Adipocyte (in vitro differentiated cells): ENCODE data around the gene UBE2U.
"Not testable (repeated sequence)": the region's sequence is repeated elsewhere in the genome, so short reads cannot be mapped to it uniquely, and the experiment has no call there.

Experiments used
- DNase-seq: peaks from one replicate; pipeline ENCODE4 v3.0.0-alpha.2; 2015; ENCODE audit warnings: low read depth
- H3K27me3 ChIP-seq: replicated peaks from 2 replicates; pipeline ENCODE4 v1.7.0; 2013; ENCODE audit warnings: mild to moderate bottlenecking, low read length, moderate library complexity; ENCODE audit not compliant: control insufficient read depth, insufficient read depth
- H3K36me3 ChIP-seq: 2 replicates; pipeline ENCODE4 v1.7.0; 2013; ENCODE audit warnings: low read length, mild to moderate bottlenecking, moderate library complexity; ENCODE audit not compliant: control insufficient read depth, insufficient read depth, severe bottlenecking
- H3K4me1 ChIP-seq: 2 replicates; pipeline ENCODE4 v1.7.0; 2013; ENCODE audit warnings: mild to moderate bottlenecking, low read length, moderate library complexity; ENCODE audit not compliant: control insufficient read depth, insufficient read depth
- H3K4me3 ChIP-seq: 2 replicates; pipeline ENCODE4 v1.7.0; 2013; ENCODE audit warnings: mild to moderate bottlenecking, low read length, moderate library complexity
- H3K9ac ChIP-seq: 2 replicates; pipeline ENCODE4 v1.7.0; 2013; ENCODE audit warnings: mild to moderate bottlenecking, low read length, moderate library complexity
- H3K9me3 ChIP-seq: 2 replicates; pipeline ENCODE4 v1.7.0; 2013; ENCODE audit warnings: mild to moderate bottlenecking, low read length, moderate library complexity; ENCODE audit not compliant: control insufficient read depth

UBE2U gene

GRCh38 chr1:64240206-64240605 is 36.8 kb downstream of the UBE2U start:
- Histone ChIP-seq H3K9me3 (no peaks in the 10 kb centered on the region), H3K4me1 (peaks cover 19% of the 10 kb centered on the region), H3K27me3 (no peaks in the 10 kb centered on the region), H3K4me3 (no peak overlapping the region), H3K9ac (peak overlapping the region; percentile 10), H3K36me3 (no peaks in the 10 kb centered on the region)
- peak; percentile 56 for DNase-seq

GRCh38 chr1:64241069-64241468 is 37.6 kb downstream of the UBE2U start:
- Histone ChIP-seq H3K27me3 (no peaks in the 10 kb centered on the region), H3K36me3 (no peaks in the 10 kb centered on the region), H3K9ac (peak overlapping the region; percentile 16), H3K4me3 (no peak overlapping the region), H3K9me3 (no peaks in the 10 kb centered on the region), H3K4me1 (peaks cover 19% of the 10 kb centered on the region)
- DNase-seq: no peak

DNA sequence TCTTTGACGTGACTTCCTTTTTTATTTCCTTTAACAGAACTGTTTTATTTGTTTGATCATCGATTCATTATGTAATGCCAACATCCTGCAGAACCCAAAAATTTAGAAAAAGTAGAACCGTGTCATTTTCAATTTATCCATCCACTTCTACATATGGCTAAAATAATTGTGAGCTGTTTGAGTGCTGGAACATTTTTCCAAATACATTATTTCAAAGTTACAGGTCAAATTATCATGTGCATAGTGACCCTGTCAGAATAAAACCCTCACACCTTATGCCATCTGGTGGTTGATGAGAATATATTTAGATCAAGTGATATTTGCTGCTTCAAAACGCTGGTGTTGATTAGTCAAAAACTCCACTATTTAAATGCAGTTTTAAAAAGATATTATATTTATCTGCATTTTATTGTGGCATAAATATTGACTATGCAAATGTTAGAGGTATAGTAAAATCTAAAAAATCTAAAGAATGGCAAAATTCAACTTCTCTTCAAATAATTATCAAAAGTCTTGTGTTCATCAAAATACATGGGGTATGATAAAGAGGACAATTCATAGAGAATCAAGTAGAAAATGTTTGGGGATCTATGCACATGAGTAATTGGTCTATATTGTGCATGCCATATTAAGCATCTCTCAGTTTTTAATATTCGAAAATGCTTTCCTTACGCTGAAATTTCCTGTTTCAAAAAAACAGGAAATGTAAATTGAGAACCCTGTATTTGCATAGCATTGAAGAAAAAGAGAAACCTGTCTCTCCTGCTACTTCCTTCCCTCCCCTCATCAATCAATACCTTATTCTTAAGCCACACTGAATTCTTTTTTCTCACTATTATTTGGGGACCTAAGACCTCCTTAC is 39.7 kb downstream of the UBE2U start:
- H3K9me3 ChIP-seq: no peaks in the 10 kb centered on the region
- H3K27me3 ChIP-seq: no peaks in the 10 kb centered on the region
- DNase-seq: peak; percentile 81
- H3K4me1 ChIP-seq: peaks cover 23% of the 10 kb centered on the region
- H3K9ac ChIP-seq: peak overlapping the region; percentile 12
- H3K4me3 ChIP-seq: no peak overlapping the region
- no peaks in the 10 kb centered on the region for H3K36me3 ChIP-seq

DNA sequence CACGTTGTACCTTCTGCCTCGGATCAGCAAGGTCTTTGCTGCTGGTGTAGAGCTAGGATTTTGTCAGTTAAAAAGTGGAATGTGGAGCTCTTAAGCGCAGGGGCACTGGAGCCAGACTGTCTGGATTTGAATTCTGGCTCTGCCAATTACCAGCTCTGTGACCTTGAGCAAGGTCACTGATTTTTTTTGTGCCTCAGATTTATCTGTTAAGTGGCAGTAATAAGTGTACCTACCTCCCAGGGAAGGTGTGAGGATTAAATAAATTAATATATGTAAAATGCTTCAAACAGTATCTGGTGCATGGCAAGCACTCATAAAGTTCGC is 40.3 kb downstream of the UBE2U start:
- DNase-seq: no peak

GRCh38 chr1:64245495-64245894 is 42.1 kb downstream of the UBE2U start:
- no peaks in the 10 kb centered on the region for H3K36me3 ChIP-seq
- no peak for DNase-seq

More for the DNA sequence above, 40.3 kb downstream of the UBE2U start:
- no peaks in the 10 kb centered on the region for H3K36me3 ChIP-seq
- H3K4me1 ChIP-seq: peaks cover 29% of the 10 kb centered on the region
- H3K9ac ChIP-seq: peak overlapping the region; percentile 12
- no peaks in the 10 kb centered on the region for H3K27me3 ChIP-seq
- no peaks in the 10 kb centered on the region for H3K9me3 ChIP-seq
- H3K4me3 ChIP-seq: no peak overlapping the region

DNA sequence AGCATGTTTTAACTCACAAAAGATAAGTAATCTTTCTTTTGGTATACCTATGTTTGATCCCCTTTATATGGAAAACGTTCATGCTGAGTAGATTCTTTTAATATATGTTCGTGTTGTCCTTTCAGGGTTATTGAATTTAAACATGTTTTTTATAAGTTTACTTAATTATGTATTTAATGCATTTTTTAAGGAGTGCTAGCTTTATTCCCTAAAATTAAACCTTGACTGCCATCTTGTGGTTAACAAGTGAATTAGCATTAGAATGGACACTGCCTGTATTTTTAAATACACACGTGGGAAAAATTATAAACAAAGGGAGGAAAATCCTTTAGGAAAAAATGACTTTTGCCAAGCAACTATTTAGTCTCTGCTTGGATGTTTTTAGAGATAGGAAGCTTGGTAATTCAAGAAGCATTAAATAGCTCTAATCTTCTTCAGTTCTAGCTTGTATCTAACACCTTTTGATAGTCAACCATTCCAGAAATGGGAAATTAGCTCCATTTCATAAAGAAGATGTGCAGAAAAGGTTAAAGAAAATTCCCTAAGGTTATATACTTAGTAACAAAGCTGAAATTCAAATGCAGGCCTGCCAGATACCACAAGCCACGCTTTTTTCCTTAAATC is 43.0 kb downstream of the UBE2U start:
- DNase-seq: peak; percentile 87
- no peaks in the 10 kb centered on the region for H3K36me3 ChIP-seq
- H3K9me3 ChIP-seq: no peaks in the 10 kb centered on the region
- H3K4me3 ChIP-seq: no peak overlapping the region
- peaks cover 21% of the 10 kb centered on the region for H3K4me1 ChIP-seq
- H3K27me3 ChIP-seq: no peaks in the 10 kb centered on the region
- no peak overlapping the region for H3K9ac ChIP-seq

More at GRCh38 chr1:64245495-64245894, 42.1 kb downstream of the UBE2U start:
- Histone ChIP-seq H3K4me3 (no peak overlapping the region), H3K27me3 (no peaks in the 10 kb centered on the region), H3K9ac (no peak overlapping the region), H3K9me3 (no peaks in the 10 kb centered on the region), H3K4me1 (peaks cover 26% of the 10 kb centered on the region)

DNA sequence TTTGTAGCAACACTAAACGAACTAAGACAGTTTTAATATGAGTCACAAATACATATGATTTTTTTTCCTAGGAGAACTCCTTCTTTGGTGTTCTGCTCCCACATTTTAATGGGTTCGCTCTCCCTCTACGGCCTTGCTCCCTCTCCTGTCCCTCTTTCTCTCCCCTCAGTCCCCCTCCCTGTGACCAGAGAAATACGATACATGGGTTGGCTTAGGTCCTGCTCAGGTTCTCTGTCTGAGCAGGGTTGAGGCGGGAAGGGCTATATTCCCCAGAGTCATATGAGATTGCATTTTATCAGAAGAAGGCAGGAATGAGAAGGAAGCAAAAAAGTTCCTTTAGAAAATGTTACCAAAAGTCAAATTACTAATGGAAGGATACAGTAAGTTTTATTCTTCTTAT is 44.6 kb downstream of the UBE2U start:
- Histone ChIP-seq H3K9me3 (no peaks in the 10 kb centered on the region), H3K36me3 (no peaks in the 10 kb centered on the region), H3K4me1 (peaks cover 18% of the 10 kb centered on the region), H3K9ac (no peak overlapping the region), H3K27me3 (no peaks in the 10 kb centered on the region), H3K4me3 (no peak overlapping the region)
- DNase-seq: no peak

- H3K9me3 ChIP-seq, H3K27me3 ChIP-seq, H3K9ac ChIP-seq, H3K36me3 ChIP-seq, H3K4me3 ChIP-seq, DNase-seq: not testable (repeated sequence)
- peaks cover 12% of the 10 kb centered on the region for H3K4me1 ChIP-seq
Measured at GRCh38 chr1:64250472-64250871, 47.0 kb downstream of the UBE2U start.

DNA sequence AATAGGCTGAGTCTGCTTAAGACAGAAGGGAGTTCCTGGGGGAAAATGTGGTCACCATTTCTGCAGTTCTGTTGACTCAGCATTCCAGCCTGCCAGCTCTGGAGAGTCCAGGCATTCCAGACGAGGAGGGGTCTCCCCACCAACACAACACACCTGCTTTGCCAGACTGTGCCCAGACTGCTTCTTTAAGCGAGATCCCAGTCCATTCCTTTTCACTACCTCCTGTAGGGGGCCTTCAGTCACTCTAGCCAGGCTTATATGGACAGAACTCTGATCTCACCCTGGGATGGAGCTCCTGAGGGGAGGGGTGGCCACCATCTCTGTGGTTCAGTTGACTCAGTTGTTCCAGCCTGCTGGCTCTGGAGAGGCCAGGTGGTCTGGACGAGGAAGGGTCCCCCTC is 48.5 kb downstream of the UBE2U start:
- no peak for DNase-seq
- Histone ChIP-seq H3K4me1 (peaks cover 12% of the 10 kb centered on the region), H3K9me3 (peaks cover 10% of the 10 kb centered on the region), H3K27me3 (no peaks in the 10 kb centered on the region), H3K4me3 (no peak overlapping the region), H3K36me3 (no peaks in the 10 kb centered on the region), H3K9ac (no peak overlapping the region)

DNA sequence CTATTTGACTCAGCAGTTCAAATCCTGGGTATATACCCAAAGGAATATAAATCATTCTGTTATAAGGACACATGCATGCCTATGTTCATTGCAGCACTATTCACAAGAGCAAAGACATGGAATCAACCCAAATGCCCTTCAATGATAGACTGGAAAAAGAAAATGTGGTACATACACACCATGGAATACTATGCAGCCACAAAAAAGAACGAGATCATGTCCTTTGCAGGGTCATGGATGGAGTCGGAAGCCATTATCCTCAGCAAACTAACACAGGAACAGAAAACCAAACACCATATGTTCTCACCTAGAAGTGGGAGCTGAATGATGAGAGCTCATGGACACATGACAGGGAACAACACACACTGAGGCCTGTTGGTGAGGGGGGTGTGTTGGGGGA is 53.8 kb downstream of the UBE2U start:
- not testable (repeated sequence) for H3K4me3 ChIP-seq, DNase-seq, H3K9ac ChIP-seq, H3K27me3 ChIP-seq, H3K9me3 ChIP-seq, H3K36me3 ChIP-seq, H3K4me1 ChIP-seq

DNA sequence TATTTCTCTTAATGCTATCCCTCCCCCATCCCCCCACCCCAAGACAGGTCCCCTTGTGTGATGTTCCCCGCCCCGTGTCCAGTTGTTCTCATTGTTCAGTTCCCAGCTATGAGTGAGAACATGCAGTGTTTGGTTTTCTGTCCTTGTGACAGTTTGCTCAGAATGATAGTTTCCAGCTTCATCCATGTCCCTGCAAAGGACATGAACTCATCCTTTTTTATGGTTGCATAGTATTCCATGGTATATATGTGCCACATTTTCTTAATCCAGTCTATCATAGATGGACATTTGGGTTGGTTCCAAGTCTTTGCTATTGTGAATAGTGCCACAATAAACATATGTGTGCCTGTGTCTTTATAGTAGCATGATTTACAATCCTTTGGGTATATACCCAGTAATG is 55.0 kb downstream of the UBE2U start:
- H3K36me3 ChIP-seq, DNase-seq, H3K9ac ChIP-seq, H3K4me1 ChIP-seq, H3K27me3 ChIP-seq, H3K9me3 ChIP-seq, H3K4me3 ChIP-seq: not testable (repeated sequence)
